ENCODE data around the gene ZNF276.
"Not testable (repeated sequence)": the region's sequence is repeated elsewhere in the genome, so short reads cannot be mapped to it uniquely, and the experiment has no call there.

The ZNF276 gene

DNA sequence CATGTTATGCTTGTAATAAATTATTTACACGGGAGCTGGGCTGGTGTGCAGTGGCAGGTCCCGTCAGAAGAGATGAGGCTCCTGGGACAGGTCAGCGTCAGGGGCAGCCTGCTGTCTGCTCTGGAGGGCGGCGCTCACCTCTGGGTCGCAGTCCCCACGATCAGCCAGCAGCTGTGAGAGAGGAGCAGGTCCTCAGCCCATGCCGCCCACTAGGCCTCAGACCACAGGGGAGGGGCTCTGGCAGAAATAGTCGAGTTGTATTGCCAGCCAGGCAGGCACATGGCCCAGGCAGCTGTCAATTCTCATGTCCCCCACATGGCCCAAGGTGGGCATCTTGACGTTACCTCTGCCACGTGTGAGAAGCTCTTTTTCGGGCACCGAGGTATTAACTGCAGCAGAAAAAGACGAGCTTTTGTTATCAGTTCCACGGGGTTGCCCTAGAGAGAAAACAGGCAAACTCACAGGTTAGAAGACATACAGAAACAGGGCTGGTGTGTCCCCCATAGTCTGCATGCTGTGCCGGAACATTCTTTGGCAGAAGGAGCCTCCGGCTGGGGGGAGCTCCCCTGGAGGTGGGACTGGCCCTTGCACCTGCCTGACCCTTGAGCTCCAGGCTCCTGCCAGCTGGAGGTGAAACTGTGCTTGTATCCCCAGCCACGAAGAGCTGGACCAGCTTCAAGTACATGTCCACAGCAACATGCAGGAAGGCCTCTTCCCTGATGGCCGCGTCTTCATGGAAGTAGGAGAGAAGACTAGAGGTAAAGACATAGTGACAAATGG is 17.4 kb downstream of the ZNF276 start:
- DNase-seq (ENCODE audit: low read depth), result no peak

DNA sequence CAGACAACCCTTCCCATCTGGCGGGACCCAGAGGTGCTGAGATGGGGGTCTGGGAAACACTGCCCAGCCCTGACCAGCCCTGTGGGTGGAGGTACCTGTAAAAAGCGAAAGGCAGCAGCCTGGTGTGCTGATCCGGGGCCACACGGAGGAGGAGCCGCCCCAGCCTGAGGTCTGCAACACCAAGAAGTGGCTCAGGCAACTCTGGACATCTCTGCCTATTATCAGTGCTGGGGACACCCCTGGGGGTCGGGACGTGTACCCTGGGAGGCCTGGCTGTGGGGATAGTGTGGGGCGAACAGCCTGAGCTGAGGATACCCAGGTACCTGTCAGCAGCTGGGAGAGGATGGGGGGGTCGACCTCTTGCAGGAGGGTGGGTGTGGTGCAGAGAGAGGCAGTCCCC is 18.0 kb downstream of the ZNF276 start:
- no peak for DNase-seq (ENCODE audit: low read depth)

DNA sequence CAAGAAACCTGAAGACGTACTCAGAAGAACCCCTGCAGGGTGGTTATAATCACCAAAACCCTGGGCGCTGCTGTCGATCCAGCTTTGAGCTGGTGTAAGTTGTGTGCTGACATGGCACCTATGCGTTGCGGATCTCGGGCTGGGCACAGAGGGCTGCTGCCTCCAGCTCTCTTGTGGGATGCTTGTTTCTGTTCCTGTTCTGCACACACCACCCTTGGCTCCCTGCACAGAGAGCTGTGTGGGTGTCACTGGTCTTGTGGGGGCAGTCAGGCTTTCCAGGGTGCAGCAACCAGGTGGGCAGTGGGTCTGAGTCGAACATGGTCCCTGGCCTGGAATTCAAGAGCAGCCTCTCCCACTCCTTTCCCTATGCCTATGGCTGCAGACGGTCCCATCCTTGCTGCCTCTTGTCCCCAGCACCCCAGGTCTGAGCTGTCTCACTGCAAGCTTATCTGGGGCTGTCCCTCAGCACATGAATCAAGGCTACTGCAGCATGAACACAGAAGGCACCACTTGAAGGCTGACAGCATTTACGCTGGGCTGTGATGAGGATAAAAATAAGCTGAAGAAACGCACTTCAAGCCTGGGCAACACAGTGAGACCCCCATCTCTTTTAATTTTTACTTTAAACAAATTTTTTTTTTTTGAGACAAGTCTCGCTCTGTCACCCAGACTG is 20.1 kb downstream of the ZNF276 start:
- no peak for DNase-seq (ENCODE audit: low read depth)

DNA sequence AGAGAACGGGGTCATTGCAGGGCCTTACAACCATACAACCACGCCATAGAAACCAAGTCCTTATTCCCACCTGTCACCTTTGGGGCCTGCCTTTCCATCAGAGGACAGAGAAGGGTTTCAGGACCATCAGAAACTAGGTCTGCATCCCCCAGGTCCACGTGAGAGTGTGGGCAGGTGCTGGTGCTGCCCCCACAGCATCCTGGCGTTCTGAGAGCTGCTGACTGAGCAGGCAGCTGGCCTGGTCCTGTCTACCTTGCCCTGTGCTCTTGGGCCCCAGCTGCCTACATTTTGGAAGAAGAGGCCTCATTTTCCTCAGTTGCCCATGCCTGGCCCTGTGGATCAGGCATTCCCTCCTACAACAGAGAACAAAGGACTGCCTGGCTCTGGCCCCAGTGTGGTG is 21.6 kb downstream of the ZNF276 start:
- DNase-seq (ENCODE audit: low read depth), result no peak

DNA sequence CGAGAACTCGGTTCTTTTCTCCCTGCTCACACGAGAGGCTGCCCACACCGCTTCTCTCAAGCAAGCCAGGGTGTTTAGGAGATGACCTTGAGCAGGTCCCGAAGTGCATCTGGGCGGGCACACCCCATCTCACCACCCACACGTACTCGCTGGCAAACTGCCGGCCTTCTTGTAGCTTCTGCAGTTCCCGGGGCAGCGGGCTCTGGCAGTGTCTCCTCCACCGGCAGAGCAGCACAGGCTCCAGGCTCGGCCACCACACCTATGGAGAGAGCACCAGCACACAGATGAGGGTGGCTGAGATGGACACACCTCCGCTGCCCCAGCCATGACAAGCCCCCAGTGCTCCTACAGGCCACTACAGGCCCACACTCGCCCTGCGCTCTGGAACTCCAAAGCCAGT is 23.5 kb downstream of the ZNF276 start:
- no peak for DNase-seq (ENCODE audit: low read depth)

DNA sequence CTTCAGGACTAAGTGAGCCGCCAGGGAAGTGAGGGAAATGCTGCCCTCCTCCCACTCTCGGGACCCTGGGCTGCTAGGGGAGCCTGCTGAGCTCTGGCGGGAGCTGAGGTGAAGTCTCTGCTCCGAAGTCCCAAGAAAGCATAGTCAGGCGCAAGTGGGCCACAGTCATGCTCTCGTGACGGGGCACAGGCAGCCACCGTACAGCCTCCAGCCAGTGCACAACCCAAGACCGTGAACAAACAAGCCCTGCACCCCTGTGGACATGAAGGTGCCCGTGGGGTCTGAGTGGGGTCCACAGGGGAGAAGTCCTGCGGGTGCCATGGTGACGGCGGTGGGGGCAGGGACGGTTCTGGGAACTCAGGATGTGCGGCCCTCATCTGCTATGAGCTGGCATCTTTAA is 24.7 kb downstream of the ZNF276 start:
- no peak for DNase-seq (ENCODE audit: low read depth)

DNA sequence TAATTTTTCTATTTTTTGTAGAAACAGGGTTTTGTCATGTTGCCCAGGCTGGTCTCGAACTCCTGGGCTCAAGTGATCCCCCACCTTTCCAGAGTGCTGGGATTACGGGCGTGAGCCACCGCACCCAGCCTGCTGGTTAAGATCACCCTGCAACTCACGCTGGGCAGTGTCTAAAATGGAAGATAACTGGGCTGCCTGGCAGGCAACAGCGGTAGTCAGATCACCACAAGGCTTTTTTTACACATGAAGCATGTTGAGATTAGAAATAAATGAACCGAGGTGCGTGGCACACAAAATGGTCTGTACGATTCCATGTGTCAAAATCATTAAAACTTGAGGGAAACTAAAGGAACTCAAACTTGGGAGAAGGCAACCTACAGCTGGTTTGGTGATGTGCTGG is 26.7 kb downstream of the ZNF276 start:
- no peak for DNase-seq (ENCODE audit: low read depth)

DNA sequence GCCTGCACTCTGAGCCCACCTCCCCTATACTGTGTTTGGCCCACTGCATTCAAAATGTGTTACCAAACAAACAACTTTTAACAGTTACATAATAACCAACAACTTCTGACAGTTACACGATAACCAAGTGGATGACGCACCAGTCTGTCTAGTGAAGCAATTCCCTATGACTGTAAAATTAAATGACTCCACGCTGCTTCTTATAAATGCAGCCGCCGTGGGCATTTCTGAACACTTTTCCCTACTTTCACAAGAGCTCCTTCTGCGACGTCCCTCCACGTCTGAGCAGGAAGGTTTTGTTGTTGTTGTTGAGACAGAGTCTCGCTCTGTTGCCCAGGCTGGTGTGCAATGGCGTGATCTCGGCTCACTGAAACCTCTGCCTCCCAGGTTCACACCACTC is 27.6 kb downstream of the ZNF276 start:
- DNase-seq (ENCODE audit: low read depth), result no peak

DNA sequence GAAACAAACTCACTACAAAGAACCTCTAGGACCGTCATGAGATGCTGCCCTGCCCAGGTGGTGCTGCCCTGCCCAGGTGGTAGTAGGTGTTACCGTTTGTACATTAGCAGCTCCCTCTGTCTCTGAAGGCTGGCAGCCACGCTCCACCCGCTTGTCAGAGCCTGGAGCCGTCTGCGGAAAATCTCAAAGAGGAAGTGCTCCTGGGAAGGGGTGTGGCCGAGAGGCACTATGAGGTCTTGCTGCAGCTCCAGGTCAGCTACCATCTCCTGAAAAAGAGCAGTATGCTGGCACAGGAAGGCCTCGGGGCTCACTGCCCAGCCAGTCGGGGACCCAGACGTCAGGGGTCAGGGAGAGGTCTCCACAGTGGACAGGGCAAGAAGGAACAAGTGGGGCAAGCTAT is 28.3 kb downstream of the ZNF276 start:
- no peak for DNase-seq (ENCODE audit: low read depth)

DNA sequence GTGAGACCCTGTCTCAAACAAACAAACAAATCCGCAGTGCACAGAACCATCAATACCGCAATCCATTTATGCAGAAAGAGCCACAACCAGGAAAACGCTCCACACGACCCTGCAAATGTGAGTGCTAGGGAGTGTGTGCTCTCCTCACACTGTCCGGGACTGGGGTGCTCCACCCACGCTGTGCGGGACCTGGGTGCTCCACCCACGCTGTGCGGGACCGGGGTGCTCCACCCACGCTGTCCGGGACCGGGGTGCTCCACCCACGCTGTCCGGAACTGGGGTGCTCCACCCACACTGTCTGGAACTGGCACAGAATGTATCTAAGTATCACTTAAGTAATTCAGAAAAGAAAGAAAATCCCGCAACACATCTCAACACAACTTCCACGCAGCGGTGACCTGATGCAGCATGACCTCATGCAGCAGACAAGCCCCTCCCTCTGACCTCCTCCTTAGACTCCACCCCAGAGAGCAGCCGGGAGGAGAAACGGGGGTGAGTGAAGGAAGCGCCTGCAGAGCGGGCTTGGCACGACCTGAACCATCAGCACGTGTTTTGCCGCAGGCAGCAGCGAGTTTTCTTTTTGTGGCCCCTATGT is 38.5 kb downstream of the ZNF276 start:
- no peak for DNase-seq (ENCODE audit: low read depth)

DNA sequence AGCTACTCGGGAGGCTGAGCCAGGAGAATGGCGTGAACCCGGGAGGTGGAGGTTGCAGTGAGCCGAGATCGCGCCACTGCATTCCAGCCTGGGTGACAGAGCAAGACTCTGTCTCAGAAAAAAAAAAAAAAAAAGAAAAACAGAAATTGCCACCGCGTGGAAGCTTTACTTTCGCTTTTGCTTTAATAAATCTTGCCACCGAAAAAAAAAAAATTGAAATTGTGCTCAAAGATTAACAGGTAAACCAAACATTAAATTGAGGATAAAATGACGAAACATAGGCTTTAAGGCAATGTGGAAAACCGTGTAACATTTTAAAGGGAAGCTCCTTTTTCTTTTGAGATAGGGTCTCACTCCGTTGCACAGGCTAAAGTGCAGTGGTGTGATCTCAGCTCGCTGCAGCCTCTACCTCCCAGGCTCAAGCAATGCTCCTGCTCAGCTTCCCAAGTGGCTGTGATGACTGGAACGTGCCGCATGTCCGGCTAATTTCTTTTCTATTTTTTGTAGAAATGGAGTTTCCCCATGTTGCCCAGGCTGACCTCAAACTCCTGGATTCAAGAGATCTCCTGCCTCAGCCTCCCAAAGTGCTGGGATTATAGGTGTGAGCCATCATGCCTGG is 40.1 kb downstream of the ZNF276 start:
- DNase-seq (ENCODE audit: low read depth), result no peak

DNA sequence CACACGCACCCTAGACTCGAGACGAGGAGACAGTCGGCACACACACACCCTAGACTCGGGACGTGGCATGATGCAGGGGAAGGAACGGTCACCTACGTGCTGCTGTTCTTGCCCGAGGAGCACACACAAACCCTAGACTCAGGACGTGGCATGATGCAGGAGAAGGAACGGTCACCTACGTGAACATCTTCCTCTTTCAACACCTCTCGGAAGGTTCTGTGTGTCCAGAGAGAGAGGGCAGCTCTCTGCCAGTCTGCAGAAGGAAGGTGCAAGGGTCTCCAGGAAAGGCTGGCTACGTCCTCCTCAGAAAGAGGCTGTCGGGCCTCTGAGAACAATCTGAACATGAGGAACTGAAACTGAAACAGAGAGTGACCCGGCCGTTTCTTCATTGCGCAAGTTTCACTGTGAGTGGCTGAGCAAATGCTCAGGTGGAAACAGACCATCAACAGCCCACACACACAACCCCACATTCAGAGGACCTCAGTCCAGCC is 43.4 kb downstream of the ZNF276 start:
- no peak for DNase-seq (ENCODE audit: low read depth)

DNA sequence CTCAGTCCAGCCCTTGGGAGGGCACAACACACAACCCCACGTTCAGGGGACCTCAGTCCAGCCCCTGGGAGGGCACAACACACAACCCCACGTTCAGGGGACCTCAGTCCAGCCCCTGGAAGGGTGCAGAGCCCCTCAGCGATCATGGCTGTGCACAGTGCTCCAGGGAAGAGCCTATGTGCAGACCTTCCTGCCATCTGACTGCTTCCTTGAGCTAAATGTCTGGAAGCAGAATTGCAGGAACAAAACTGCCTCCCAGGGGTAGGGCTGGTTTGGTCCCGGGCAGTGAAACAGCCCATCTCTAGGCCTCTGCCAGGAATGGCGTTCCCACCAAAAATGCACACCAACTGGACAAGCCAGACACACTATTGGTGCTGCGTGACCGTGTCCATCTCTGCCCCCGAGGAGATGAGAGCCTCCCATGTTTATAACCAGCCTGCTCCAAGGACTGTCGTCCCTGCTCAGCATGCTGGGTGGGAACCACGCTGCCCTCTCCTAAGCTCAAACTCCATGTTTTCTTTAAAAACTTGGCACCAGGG is 44.0 kb downstream of the ZNF276 start:
- no peak for DNase-seq (ENCODE audit: low read depth)

DNA sequence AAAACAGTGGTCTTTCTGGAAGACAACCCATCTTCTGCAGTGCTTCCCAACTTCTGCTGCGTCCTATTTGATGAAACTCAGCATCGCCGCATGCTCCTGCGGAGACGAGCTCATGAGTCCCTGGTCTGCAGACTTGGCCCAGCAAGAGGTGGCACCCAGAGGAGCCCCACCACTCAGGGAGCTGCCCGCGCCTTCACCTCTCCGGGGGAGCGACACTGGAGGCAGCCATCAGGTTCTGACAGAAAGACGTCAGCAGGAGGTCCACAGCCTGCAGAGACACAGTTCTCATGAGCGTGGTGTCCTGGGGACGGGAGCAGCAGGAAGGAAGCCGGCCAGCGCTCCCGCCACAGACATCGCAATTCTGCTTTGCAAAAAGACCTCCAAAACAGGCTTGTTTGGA is 49.0 kb downstream of the ZNF276 start:
- no peak for DNase-seq (ENCODE audit: low read depth)

DNA sequence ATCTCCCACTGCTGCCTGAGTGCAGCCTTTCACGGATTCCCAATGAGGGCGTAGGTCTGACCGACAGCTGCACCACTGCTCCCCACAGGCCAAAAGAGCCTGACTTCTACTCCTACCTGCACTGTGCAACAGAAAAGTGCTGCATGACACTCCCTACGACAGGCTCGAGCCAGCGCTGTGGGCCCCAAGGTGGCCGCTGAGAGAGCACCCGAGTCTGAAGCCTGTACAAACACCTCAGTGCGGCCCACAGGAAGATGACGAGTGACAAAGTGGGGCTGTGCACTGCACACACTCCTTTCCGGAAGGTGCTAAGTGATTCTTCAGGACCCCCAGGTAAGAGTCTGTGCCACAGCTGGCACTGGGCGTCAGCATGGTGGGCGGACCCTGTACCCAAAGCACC is 53.9 kb downstream of the ZNF276 start:
- no peak for DNase-seq (ENCODE audit: low read depth)

DNA sequence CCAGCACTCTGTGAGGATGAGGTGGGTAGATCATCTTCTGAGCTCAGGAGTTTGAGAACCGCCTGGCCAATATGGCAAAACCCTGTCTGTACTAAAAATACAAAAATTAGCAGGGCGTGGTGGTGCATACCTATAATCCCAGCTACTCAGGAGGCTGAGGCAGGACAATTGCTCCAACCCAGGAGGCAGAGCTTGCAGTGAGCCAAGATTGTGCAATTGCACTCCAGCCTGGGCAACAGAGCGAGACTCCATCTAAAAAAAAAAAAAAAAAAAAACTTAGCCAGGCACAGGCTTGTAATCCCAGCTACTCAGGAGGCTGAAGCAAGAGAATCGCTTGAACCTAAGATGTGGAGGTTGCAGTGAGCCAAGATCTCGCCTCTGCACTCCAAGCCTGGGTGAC is 56.9 kb downstream of the ZNF276 start:
- not testable (repeated sequence) for DNase-seq (ENCODE audit: low read depth)

DNA sequence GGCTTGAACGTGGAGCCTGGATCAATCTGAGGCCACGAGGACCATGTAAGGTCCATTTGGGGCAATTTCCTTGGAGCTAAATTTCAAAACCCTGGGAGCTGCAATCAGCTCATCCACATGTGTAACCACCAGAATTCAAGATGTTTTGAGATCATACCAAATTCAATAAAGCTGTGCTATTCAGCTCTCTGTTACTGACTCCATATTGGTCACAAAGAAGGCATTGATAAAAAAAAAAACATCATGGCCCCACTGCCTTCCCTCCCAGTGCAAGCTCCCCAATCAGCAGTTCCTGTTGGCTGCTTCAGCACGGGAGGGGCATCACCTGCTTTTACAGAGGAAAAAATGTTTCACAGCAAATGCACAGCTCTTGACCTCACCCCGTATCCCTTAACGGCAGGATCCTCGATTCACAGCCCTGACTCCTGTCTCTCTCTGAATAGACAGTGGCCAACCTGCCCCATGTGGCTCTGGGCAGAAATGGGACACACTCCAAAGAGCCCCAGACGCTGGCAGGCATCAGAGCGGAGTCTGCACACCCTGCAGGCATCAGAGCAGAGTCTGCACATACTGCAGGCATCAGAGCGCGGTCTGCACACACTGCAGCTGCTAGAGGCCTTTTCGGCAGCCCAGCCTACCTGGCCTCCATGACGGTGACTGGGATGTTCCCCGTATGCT is 58.0 kb downstream of the ZNF276 start:
- DNase-seq (ENCODE audit: low read depth), result no peak

DNA sequence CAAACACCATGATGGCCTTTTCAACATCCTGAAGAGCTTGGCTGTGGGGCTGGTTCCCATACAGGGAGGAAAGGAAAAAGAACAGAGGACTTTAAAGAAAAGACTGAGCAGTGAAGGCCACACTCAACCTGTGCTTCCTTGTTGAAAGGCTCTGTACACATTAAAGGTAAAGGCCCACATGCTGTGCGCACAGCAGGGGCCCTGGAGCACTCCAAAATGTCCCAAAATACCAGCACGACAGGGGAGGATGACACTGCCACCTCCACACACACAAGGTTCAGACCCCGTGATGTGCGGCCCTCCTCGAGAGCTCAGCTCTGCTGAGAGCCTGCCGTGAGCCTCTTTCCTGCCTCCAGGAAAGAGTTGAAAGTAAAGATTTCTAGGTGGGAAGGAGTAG is 58.6 kb downstream of the ZNF276 start:
- DNase-seq (ENCODE audit: low read depth), result no peak

DNA sequence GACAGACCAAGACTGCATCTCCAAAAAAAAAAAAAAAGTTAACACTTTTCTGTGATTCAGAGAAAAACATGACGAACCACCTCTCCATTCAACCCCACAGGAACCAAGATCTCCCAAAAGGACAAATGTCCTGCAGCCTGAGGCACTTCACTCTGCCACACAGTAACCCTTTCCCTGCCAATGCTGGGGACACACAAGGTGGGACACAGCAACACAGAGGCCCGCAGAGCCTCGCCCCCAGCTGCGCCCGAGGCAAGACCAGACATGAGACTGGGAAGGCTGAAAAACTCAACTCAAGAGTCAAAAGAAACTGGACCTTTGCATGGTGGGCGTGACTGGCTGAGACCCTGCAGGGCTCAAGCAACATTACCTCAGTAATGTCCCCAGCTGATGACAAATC is 61.2 kb downstream of the ZNF276 start:
- no peak for DNase-seq (ENCODE audit: low read depth)

DNA sequence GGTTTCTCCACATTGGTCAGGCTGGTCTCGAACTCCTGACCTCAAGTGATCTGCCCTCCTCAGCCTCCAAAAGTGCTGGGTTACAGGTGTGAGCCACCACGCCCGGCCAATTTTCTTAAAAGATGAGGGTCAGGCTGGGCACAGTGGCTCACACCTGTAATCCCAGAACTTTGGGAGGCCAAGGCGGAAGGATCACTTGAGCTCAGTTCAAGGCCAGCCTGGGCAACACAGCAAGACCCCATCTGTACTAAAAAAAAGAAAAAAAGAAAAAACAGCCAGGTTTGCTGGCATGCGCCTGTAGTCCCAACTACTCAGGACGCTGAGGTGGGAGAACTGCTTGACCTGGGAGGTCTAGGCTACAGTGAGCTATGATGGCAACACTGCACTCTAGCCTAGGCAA is 62.6 kb downstream of the ZNF276 start:
- not testable (repeated sequence) for DNase-seq (ENCODE audit: low read depth)

DNA sequence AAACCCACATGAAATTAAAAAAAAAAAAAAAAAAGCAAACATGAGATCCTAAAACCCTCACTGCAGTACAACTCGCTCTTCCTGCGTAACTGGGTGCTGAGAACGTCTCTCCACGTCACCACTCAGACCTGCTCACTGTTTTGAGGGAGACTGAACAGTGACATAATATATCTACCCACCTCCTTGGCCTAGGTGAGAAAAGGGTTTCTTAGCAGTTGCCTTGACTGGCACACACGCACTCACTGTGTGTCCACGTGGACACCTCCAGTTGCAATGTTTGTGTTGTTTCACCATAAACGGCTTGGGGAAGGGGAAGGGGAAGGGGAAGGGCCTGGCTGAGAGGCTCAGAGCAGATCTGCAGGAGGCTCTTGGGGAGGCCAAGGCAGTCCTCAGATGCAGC is 63.1 kb downstream of the ZNF276 start:
- no peak for DNase-seq (ENCODE audit: low read depth)

DNA sequence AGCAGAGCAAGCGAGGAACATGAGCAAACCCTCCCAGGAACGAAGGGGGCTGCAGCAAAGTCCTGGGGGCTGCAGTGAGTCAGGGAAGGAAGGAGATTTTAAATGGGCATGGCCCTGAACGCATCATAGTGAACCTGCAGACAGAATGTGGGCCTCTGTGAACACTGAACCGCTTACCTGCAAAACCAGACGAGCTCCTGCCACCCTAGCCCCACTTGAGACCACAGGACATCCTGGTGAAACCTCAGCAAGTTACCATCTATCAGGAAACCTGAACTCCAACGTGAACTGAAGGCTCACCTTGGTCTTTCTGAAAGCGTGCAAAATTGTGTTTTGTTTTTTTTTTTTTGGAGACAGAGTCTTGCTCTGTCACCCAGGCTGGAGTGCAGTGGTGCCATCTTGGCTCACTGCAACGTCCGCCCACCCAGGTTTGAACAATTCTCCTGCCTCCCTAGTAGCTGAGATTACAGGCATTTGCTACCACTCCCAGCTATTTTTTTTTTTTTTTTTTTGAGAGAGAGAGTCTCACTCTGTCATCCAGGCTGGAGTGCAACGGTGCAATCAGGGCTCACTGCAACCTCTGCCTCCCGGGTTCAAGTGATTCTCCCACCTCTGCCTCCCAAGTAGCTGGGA is 64.3 kb downstream of the ZNF276 start:
- DNase-seq (ENCODE audit: low read depth), result no peak

Measured in stimulated activated CD8-positive, alpha-beta memory T cell treated with anti-CD3 and anti-CD28 coated beads, Interleukin-15, amount 100 ng/mL, for 24 hours (primary cell).